Renal pelvis (tissue), 12 donors: ENCODE data around the gene UBE2U. TPM values are rescaled to one million over a fixed set of nuclear protein-coding genes. Genes with fewer than 3 reads are reported as not detected.

Source experiments
- DNase-seq: peaks from one replicate; pipeline ENCODE4 v3.0.0-alpha.2; 2013
- long read RNA-seq, 16 experiments: transcript quantifications; one replicate each; lab custom pipeline, GENCODE V29; 2026
- polyA plus RNA-seq, 3 donors: library from polyadenylated mRNA; unstranded; fragments of 120-200 nt; gene quantifications; one replicate each; pipeline ENCODE4 v1.2.1, GENCODE V29; 2013; ENCODE audit not compliant: insufficient read length in 3 of 3

Gene UBE2U, protein sequence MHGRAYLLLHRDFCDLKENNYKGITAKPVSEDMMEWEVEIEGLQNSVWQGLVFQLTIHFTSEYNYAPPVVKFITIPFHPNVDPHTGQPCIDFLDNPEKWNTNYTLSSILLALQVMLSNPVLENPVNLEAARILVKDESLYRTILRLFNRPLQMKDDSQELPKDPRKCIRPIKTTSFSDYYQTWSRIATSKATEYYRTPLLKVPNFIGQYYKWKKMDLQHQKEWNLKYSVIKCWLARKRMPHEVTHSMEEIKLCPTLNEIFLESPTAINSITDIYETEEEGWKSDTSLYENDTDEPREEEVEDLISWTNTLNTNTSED
- polyA plus RNA-seq = under 1 TPM in 1 of 3 donors, not detected in 2; 0.52 TPM
- long read RNA-seq, donor 1 = 0 reads
- long read RNA-seq, donor 2 = 0 reads
- long read RNA-seq, donor 3 = 0 reads
- long read RNA-seq, donor 4 = 0 reads
- long read RNA-seq, donor 5 = 0 reads
- long read RNA-seq, donor 6 = 0 reads
- long read RNA-seq, donor 7 = 0 reads
- long read RNA-seq, donor 8 = 0 reads
- long read RNA-seq, donor 9 = 0 reads
- long read RNA-seq, donor 10 = 0 reads
- long read RNA-seq, donor 11 = 0 reads
- long read RNA-seq, donor 12 = 0 reads
- long read RNA-seq, donor 13 = 0 reads
- long read RNA-seq, donor 14 = 0 reads
- long read RNA-seq, donor 15 = 0 reads
- long read RNA-seq, donor 16 = 0 reads

DNA sequence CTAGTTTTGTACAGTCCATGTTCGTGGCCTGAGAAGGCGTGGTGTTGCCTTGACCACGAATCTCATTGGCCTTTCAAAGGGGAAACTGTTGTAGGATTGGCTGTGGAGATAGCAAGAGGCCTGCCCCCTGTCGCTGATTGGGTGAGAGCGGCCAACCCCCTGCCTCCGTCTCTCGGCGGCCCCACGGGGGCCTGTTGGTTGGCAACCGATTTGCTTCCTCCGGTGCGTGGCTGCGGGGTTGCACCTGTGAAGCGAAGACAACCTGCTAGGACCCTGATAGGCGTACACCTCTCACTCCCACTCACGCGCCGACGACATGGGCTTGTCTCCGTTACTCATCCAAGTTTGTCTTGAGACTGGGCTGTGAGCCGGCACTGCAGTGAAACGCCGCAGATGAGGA, at the start of gene UBE2U:
Gene UBE2U, plus strand, starts transcription at position 204 of the 400 bp plus-strand sequence. CDS start 428 bp downstream, outside the sequence.
- DNase-seq = no peak

DNA sequence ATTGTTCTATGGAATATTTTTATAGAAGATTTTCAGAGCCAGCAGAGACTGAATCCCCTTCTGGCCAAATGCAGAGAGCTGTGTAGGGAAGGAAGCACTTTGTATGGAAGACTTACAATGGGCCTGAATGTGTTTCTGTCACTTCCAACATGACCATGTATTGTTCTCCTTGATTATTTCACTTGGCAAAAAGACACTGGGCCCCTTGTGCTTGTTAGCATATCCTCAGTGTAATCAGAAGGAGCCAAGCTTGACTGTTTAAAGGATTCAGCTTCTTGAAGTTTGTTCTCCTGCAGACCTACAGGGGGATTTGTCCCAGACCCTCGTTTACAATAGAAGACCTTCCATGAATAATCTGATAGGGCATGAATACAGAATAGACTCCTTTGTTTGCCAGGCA, 48.1 kb upstream of the UBE2U start:
- no peak for DNase-seq

DNA sequence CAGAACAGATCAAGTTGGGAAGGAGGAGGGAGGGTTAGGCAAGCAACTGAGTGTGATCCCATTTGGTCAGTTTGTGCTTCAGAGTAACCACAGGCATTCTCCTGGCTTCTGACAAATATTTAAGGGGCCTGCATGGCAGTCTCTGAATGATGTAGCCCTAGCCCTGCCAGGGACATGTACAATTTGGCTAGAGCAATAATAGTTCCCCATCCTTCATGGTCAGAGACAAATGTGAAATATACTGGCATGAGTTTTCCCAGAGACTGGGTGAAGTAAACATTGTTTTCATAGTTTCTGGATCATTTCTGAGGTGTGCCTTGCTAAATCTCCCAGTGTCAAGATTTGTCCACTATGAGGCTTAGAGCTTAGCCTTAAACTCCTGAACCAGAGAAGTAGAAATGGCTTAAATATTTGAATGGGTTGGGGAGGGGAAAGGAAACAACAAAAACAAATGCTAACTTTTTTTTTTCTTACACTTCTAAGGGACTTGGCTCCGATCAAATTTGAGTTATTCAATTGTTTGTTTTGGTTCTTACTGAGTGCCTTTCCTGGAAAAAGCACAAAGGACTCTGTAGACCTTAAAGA, 42.0 kb upstream of the UBE2U start:
- no peak for DNase-seq

DNA sequence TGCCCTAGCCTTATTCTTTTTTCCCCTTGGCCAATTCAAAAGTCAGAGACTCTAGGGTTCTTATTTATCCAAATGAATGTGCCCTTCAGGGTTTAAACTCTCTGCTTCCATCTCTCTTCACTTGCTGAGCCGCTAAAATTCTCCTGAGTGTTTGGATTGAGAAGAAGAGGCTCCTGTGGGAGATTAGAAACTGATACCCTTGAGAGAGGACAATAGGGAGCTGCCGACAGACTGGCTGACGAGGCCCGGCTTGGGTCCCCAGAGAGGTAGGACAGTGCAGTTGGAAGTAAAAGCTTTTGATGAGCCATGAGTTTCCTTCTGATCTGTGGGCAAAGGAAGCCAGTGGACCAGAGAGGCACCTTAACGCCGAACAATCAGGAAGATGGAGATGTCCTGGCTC, 41.3 kb upstream of the UBE2U start:
- DNase-seq = no peak

DNA sequence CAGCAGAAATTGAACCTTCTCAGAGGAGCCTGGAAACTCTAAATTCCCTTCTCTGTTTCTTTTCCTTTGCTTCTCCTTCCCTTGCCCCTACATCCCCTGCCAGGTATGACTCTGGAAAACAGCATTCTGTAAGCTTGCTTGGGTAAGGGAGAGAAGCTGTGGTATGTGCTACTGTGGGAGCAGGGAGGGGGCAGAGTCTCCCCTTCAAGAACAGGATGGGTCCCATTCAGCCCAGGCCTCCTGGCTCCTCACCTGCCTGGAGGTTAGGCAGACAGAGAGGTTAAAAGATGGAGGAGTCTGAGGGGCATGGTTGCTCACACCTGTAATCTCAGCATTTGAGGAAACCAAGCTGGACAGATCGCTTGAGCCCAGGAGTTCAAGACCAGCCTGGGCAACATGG, 40.6 kb upstream of the UBE2U start:
- no peak for DNase-seq

DNA sequence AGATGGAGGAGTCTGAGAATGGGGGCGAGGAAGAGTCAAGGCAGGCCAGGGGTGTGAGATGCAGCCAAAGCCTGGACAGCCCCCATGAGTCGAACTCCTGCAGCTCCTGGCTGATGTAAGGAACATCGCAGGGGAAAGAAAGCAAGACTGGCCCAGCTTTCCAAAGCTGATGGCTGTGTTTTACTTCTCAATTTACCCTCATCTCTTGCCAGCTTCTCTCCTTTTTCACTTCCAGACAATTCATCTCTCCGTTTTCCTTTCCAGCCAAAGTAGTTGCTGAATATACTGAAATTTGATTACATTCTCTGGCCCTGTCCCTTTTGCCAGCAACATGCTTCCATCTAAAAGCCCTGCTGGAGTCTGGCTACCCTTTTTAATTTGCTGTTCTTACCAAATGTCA, 40.0 kb upstream of the UBE2U start:
- DNase-seq = no peak

DNA sequence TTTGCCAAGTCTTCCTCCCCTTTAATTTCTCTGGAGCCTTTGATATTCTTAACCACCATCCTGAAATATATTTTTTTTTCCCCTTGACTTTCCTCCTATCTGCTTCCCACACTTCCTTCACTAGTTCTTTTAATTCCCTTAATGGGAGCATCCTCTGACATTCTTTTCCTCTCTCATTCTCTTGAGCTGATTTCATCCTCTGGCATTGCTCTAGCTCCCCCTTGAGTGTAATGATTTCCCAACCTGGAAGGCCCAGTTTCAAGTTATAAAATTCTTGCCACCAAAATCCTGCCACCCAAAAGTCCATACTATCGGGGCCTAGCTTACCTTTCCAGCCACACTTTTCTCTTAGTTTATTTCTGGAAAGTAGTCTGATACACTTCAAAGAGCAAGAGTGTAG, 39.5 kb upstream of the UBE2U start:
- DNase-seq = no peak

DNA sequence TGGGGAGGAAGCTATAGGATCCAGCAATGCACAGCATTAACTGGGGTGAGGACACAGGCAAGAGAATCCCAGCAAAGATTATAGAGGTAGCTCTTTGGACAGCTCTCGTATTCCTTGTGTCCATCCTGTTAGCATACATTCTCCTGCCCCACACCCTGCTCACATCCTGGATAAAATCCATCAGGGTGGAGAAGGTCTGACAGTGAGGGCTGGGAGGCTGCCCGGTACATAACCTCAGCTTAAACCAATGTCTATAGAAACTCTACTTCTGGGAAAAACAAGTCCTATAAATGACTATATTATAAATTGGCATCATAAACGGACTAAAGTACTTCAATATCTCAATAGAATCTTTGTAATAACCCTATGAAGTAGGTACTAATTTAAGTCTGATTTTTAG, 36.8 kb upstream of the UBE2U start:
- DNase-seq = no peak

DNA sequence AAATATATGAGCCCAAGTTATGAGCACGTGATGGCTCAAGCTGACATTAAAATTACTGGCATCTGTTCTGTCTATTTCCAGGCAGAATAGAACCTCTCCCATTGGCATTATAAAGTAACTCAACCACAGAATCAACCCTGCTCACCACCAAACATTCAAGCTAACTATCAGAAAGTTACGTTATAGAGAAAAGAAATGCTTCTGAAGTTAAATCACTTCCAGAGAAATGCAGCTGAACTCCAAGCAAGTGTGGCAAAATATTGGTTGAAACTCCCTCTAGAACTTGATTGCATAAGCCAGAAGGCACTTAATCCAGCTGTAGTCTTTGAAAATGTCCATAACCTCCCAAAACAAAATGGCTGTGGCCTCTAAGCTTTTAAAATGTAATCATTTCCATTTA, 36.2 kb upstream of the UBE2U start:
- DNase-seq = no peak

DNA sequence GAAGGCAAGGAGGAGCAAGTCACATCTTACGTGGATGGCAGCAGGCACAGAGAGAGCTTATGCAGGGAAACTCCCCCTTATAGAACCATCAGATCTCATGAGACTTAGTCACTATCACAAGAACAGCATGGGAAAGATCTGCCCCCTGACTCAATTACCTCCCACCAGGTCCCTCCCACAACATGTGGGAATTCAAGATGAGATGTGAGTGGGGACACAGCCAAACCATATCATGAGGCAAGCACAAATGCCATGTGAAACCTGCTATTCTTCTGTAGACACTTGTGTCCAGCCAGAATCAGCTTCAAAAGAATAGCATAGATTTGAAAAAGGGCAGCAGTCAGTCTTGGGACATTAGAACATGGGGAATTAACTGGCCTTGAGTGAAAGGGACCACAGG, 32.2 kb upstream of the UBE2U start:
- DNase-seq = no peak

DNA sequence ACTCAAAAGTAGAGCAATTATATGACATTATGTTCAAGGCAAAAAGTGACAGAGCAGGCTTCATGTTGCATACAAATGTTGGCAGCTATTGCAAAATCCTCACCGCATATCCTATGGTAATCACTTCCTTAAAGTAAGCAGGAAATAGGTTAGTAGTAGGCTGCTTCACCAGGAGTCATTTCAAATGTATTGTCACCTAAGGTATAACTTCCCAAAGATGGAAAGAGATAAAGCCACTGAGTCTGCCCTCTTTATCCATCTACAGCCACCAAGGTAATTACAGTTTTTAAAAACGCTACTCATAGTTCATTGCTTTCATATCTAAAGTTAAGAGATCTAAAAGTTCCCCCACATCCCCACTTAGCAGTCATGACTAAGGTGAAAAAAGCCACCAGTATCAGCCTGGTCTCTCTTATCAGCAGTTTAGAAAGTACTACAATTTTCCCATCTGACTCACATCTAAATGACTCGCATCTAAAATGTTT, 31.6 kb upstream of the UBE2U start:
- no peak for DNase-seq

DNA sequence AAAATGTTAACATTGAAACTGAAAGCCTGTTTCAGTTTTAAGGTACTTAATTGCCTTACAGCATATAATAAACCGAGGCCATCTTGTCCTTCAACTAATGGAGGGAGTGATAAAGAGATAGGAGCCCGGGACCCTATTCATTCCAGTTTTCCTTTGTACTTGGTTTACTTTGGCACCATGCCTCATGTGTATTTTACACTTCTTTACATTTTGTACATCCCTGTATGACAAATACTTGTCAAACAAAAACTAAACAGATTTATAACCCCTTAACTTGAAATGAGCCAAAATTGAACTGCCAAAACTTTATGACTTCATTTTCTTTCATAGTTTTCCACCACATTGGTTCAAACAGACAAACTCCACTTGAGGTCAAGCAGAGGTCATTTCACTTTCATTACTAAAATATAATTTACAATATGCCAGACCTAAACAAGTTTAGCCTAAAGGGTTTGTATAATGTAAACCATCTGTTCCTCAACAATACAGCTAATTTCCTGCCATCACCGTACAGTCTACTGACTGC, 30.9 kb upstream of the UBE2U start:
- DNase-seq = peak; percentile 61

DNA sequence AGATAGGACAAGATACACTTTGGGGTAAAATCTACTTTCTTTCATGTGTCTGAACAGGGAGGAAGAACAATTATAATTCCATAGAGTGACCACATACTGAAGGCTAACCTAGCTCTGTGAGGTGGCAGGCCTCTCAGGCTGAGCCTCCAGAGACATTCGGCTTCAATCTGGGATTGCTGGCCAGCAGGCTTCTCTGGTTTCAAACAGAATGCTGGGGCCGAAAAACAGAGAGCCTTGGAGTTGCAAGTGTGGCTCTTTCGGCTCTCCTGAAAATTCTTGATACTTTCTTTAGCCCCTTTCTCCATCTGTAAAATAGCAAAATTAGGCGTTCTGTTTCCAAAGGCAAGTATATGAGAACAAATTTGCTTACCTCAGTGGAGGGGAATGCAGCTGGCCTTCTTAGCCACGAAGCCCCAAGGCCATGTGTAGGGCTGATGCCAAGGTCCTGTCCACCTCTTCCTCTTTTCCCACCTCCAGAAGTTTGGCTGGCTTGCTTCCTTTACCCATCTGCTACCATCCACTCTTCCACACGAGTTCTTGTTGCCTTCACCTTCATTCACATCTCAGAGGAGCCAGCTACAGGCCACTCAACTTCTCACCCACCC, 30.0 kb upstream of the UBE2U start:
- DNase-seq = no peak

DNA sequence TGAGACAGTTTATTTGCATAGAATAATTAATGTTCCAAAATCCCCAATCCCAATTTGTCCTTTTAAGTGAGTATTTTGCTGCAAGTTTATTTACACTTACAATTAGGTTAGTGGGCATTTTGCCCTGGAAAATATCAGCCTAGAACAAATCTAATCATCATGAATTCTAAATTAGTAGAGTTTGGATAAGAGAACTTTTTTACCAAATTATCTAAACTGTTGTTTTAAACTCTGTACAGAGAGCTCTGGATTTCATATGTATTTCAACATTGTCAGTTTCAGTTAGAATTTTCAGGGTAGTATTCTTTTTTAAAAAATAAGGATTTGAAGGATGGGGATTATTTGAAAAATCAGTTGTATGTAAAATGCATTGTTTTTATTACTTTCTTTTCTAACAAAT, 27.8 kb upstream of the UBE2U start:
- DNase-seq = no peak

DNA sequence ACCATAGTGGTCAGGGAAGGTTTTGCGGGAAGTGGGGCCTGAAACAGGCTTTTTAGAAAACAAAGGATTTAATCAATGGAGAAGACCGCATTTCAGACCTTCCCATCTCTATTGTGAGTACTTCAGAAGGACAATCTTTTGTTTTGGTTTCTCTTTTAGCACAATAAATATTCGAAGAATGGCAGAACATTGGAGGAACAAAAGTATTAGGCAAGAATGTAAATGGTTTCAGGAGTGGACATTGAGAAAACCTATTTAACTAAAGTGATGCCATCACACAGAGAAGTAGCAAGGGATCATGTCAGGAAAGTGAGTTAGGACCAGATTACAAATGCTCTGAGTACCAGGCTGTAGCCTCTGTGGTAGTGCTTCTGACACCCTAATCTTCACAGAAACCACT, 26.8 kb upstream of the UBE2U start:
- no peak for DNase-seq

DNA sequence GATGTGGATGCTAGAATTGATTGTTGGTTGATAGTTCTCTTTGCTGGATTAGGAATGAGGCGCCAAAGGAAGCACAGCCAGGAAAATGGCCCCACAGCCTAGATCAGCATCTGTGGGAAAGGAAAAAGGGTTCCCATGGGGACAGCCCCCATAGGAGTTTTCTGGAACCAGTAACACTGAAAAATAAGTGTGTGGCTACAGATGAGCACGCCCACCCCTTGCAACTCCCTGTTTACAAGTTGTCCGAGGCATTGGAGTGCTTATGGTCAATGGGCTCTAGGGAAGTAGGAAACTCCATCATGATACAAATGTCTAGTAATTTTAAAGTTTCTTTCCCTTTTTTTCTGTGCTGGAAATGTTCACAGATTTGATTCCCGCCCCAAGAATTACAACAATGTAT, 23.8 kb upstream of the UBE2U start:
- no peak for DNase-seq

DNA sequence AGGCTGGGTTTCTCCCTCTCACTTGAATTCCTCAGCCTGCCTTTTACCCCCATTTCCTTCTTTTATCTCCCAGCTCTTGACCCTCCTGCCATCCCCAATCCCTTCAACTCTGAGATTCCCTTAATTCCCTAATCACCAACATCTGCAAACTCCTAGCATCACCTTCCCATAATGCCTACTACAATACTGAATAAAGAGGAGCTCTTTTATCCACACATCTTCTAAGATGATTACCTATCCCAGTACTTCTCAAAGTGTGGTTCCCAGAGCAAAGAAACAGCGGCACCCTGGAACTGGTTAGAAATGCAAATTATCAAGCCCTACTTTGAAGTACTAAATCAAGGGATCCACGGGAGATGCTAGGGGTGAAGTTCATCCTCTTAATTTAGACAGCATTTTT, 21.2 kb upstream of the UBE2U start:
- DNase-seq = no peak

DNA sequence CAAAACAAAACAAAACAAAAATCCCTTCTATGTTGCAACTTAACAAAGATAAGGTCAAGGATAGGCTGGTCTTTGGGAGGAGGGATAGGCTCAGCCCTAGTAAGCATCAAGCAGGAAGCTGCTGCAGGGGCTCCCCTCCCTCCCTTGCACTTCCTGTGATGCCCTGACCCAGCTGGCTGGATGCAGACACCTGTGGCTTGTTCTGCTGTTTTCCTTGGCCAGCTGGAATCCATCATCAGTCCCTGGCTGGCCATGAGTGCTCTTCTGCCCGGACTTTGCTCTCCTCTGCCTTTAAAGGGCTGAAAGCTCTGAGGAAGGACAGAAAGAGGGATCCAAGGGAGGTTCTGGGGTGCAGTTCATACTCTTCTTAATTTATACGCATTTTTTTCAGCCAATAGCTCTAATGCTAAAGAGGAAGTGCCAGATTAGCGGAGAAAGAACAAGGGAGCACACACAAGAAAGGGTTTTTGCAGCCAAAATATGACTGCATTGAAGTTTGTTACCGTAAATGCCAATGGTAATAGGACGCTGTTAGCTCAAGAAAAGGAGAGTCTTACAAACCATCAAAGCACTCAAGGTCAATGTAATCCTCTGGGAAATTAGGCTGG, 19.9 kb upstream of the UBE2U start:
- DNase-seq = peak; percentile 62

DNA sequence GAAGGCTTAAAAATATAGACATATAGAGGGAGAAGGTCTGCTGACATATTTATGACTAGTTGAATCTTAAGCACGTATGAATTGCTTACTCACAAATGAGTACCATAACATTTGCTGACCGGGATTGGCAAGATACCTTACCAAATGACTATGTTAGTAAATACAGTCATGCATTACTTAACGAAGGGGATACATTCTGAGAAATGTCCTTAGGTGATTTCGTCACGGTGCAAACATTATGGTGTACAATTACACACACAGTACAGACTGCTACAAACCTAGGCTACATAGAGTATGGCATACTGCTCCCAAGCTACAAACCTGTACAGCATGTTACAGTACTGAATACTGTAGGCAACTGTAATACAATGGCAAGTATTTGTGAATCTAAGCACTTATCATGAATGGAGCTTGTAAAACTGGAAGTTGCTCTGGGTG, 19.4 kb upstream of the UBE2U start:
- no peak for DNase-seq

DNA sequence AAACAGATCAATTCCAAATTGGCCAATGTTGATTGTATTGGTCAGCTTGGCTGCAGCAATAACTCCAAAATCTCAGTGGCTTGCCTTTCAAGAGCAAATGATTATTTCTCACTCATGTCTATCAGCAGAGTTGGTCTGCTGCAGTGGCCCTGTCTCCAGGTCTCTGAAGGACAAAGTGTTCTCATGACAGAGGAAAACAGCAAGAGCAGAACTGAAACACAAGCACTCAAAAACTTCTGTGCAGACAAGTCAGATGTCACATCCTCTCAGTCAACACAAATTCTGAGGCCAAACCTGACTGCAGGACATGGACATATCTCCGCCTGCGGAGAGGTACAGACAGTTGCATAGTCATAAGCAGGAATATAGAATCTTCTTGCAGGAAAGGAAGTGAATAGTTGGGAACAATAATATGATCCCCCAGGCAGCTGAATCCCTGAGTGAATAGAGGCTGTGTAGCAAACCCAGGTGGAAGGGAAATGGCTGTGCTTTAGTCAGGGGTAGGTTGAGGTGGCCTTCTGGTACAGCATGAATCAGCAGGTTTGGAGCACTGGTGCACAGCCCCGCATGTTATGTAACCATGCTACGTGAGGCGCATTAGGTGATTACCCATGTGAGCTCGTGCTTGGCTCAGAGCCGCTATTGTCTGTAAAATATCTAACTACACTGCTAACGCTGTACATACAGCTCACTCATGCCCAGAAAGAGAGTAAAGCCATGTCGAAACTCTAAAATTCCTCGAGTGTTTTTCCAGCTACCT, 17.1 kb upstream of the UBE2U start:
- no peak for DNase-seq

DNA sequence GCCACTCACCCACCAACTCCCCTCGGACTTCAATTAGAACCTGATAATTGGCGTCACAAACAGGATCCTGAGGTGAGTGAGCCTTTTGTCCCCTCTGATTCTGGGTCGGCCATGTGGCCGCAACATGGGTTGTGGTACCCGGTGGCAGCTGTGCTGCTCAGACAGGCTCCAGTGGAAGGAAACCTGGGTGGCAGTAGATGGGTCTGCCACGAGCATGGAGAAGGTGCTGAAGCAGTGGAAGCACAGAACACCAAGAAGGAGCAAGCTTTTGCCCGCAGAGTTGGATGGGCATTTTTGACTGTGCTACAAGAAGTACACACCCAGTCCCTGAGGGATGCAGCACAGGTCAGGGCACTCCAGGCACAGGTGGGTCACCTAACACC, 16.5 kb upstream of the UBE2U start:
- DNase-seq = no peak
